ENCODE measurements around the gene STAG3. TPM values are rescaled to one million over a fixed set of nuclear protein-coding genes. Genes with fewer than 3 reads are reported as not detected.

STAG3 gene
- total and polyA plus RNA-seq, 9 of the 15 experiments (the other 6 are each of a cell fraction or from before 2014, with no cell fraction given) = 0.54 to 2.5 (median 1.7) TPM

DNA sequence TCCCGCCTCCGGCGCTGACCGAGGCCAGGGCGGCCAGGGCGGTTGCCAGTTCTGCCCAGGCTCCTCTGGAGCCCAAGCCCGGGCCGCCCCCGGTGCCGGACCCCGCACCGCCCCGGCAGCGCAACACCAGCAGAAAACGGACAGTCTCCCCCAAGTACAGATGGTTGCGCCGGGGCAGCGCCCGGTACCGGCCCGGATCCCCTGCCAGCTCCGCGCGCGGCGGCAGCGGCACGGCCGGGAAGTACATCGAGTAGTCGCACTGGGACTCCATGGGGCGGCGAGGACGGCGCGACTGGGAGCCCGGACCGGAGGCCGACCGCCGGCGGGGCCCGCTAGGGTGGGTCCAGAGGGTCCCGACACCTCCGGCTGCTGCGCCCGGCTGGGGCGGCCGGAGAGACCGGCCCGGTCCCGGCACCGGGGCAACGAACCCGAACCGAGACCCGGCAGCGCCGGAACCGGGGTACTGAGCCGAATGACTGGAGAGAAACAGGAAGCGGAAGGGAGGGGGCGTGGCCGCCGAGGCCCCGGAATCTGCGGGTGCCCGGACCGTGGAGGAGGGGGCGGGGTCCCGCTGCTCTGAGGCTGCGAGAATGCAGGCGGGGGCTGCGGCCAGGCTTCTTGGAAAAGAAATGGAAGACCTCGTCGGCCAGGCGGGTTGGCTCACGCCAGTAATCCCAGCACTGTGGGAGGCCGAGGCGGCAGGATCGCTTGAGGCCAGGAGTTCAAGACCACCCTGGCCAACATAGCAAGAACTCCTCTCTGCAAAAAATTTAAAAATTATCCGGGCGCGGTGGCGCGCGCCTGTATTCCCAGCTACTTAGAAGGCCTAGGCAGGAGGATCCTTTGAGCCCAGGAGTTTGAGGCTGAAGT is 19.3 kb upstream of the STAG3 start, which contains the start of gene TRAPPC14 (continued):
- TF ChIP-seq, protein P1, sequence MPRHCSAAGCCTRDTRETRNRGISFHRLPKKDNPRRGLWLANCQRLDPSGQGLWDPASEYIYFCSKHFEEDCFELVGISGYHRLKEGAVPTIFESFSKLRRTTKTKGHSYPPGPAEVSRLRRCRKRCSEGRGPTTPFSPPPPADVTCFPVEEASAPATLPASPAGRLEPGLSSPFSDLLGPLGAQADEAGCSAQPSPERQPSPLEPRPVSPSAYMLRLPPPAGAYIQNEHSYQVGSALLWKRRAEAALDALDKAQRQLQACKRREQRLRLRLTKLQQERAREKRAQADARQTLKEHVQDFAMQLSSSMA (CRISPR knock-in tag; IDR thresholded peaks at IDR 0.05) = no peak
- TF ChIP-seq DPF2 (IDR thresholded peaks at IDR 0.05) (peak; percentile 74; the same call in 1 of the 2 replicates), SRF (CRISPR knock-in tag; IDR thresholded peaks at IDR 0.05) (no peak; a peak in 1 of 4 replicates), KLF1 (tag; IDR thresholded peaks at IDR 0.05) (no peak), DMBX1 (CRISPR knock-in tag; IDR thresholded peaks at IDR 0.05; ENCODE audit: borderline replicate concordance) (peak; percentile 45), L3MBTL2 (IDR thresholded peaks at IDR 0.05) (peak; percentile 69), HIVEP1 (CRISPR knock-in tag; IDR thresholded peaks at IDR 0.05) (no peak), SP1 (CRISPR knock-in tag; IDR thresholded peaks at IDR 0.05) (peak; percentile 89), ETV5 (CRISPR knock-in tag; IDR thresholded peaks at IDR 0.05; ENCODE audit: low read depth) (peak; percentile 52; the same call in 1 of the 2 replicates), ESRRB (CRISPR knock-in tag; IDR thresholded peaks at IDR 0.05; ENCODE audit: borderline replicate concordance) (no peak), ELF2 (CRISPR knock-in tag; IDR thresholded peaks at IDR 0.05) (0 out of 2 replicates have a peak, but pooled peaks have one; percentile 38), NEUROD1 (IDR thresholded peaks at IDR 0.05; ENCODE audit: borderline replicate concordance, low read depth, low read length, partially characterized antibody) (peak; percentile 26), CHD1 (IDR thresholded peaks at IDR 0.05; ENCODE audit: low read length) (peak; percentile 56), CBX5 (IDR thresholded peaks at IDR 0.05; ENCODE audit: borderline replicate concordance, low read depth) (0 out of 2 replicates have a peak, but pooled peaks have one; percentile 32), HCFC1 (IDR thresholded peaks at IDR 0.05; ENCODE audit: low read depth, low read length) (peak; percentile 66), SLC30A9 (CRISPR knock-in tag; IDR thresholded peaks at IDR 0.05) (no peak), CHD4 (IDR thresholded peaks at IDR 0.05; ENCODE audit: insufficient read depth, insufficient replicate concordance, low read depth, low read length, poor library complexity, severe bottlenecking) (peak; percentile 73)
- TF ChIP-seq, protein P2, sequence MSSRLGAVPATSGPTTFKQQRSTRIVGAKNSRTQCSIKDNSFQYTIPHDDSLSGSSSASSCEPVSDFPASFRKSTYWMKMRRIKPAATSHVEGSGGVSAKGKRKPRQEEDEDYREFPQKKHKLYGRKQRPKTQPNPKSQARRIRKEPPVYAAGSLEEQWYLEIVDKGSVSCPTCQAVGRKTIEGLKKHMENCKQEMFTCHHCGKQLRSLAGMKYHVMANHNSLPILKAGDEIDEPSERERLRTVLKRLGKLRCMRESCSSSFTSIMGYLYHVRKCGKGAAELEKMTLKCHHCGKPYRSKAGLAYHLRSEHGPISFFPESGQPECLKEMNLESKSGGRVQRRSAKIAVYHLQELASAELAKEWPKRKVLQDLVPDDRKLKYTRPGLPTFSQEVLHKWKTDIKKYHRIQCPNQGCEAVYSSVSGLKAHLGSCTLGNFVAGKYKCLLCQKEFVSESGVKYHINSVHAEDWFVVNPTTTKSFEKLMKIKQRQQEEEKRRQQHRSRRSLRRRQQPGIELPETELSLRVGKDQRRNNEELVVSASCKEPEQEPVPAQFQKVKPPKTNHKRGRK (tag; IDR thresholded peaks at IDR 0.05) = no peak
- TF ChIP-seq, protein P3, sequence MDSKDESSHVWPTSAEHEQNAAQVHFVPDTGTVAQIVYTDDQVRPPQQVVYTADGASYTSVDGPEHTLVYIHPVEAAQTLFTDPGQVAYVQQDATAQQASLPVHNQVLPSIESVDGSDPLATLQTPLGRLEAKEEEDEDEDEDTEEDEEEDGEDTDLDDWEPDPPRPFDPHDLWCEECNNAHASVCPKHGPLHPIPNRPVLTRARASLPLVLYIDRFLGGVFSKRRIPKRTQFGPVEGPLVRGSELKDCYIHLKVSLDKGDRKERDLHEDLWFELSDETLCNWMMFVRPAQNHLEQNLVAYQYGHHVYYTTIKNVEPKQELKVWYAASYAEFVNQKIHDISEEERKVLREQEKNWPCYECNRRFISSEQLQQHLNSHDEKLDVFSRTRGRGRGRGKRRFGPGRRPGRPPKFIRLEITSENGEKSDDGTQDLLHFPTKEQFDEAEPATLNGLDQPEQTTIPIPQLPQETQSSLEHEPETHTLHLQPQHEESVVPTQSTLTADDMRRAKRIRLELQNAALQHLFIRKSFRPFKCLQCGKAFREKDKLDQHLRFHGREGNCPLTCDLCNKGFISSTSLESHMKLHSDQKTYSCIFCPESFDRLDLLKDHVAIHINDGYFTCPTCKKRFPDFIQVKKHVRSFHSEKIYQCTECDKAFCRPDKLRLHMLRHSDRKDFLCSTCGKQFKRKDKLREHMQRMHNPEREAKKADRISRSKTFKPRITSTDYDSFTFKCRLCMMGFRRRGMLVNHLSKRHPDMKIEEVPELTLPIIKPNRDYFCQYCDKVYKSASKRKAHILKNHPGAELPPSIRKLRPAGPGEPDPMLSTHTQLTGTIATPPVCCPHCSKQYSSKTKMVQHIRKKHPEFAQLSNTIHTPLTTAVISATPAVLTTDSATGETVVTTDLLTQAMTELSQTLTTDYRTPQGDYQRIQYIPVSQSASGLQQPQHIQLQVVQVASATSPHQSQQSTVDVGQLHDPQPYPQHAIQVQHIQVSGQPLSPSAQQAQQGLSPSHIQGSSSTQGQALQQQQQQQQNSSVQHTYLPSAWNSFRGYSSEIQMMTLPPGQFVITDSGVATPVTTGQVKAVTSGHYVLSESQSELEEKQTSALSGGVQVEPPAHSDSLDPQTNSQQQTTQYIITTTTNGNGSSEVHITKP (IDR thresholded peaks at IDR 0.05; ENCODE audit: partially characterized antibody) = peak; percentile 51
- TF ChIP-seq, protein P4, sequence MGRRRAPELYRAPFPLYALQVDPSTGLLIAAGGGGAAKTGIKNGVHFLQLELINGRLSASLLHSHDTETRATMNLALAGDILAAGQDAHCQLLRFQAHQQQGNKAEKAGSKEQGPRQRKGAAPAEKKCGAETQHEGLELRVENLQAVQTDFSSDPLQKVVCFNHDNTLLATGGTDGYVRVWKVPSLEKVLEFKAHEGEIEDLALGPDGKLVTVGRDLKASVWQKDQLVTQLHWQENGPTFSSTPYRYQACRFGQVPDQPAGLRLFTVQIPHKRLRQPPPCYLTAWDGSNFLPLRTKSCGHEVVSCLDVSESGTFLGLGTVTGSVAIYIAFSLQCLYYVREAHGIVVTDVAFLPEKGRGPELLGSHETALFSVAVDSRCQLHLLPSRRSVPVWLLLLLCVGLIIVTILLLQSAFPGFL (CRISPR knock-in tag; IDR thresholded peaks at IDR 0.05) = peak; percentile 22; the same call in 1 of the 2 replicates

All from K562 (cell line).